Hepatocyte (in vitro differentiated cells): ENCODE measurements around the gene NPIPA1.
"Not testable (repeated sequence)": the region's sequence is repeated elsewhere in the genome, so short reads cannot be mapped to it uniquely, and the experiment has no call there.

Experiments
- EZH2 ChIP-seq: fragments of 200-600 bp; sonication (generic); IDR thresholded peaks from 2 replicates; pipeline ENCODE4 v1.6.1; 2016; ENCODE audit warnings: antibody characterized with exemption, mild to moderate bottlenecking, borderline replicate concordance
- TF ChIP-seq, protein P1 (sequence below): fragments of 200-600 bp; sonication (generic); IDR thresholded peaks from 2 replicates; pipeline ENCODE4 v1.5.1; 2016; ENCODE audit warnings: antibody characterized with exemption, mild to moderate bottlenecking; ENCODE audit not compliant: poor library complexity

DNA sequence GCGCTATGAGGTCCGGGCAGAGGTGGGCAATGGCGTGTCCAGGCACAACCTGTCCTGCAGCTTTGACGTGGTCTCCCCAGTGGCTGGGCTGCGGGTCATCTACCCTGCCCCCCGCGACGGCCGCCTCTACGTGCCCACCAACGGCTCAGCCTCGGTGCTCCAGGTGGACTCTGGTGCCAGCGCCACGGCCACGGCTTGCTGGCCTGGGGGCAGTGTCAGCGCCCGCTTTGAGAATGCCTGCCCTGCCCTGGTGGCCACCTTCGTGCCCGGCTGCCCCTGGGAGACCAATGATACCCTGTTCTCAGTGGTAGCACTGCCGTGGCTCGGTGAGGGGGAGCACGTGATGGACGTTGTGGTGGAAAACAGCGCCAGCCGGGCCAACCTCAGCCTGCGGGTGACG lies 15.0 kb upstream of the NPIPA1 start:
- TF ChIP-seq, protein P1, sequence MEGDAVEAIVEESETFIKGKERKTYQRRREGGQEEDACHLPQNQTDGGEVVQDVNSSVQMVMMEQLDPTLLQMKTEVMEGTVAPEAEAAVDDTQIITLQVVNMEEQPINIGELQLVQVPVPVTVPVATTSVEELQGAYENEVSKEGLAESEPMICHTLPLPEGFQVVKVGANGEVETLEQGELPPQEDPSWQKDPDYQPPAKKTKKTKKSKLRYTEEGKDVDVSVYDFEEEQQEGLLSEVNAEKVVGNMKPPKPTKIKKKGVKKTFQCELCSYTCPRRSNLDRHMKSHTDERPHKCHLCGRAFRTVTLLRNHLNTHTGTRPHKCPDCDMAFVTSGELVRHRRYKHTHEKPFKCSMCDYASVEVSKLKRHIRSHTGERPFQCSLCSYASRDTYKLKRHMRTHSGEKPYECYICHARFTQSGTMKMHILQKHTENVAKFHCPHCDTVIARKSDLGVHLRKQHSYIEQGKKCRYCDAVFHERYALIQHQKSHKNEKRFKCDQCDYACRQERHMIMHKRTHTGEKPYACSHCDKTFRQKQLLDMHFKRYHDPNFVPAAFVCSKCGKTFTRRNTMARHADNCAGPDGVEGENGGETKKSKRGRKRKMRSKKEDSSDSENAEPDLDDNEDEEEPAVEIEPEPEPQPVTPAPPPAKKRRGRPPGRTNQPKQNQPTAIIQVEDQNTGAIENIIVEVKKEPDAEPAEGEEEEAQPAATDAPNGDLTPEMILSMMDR: not testable (repeated sequence)
- not testable (repeated sequence) for TF ChIP-seq EZH2
